ENCODE measurements around the gene CDK18. TPM values are rescaled to one million over a fixed set of nuclear protein-coding genes. Genes with fewer than 3 reads are reported as not detected.
A peak's percentile ranks its signal among the peaks of the same experiment; 100 is the strongest.

CDK18 gene
- total and polyA plus RNA-seq, 2 of the 8 experiments (the other 6 are each of a cell fraction or from before 2014, with no cell fraction given): 31.2 to 44.0 TPM

GRCh38 chr1:205515781-205516253 is 11.3 kb downstream of the CDK18 start:
- no peaks in the 10 kb centered on the region for H3K36me3 ChIP-seq (ENCODE audit: control insufficient read depth in 2 of 4, insufficient read depth in 4 of 4, low read length in 3 of 4)
- no peak overlapping the region for H3K27ac ChIP-seq (ENCODE audit: low read depth, low read length)
- H3K27me3 ChIP-seq (replicated peaks in 1 of 4; ENCODE audit: control insufficient read depth in 3 of 4, extremely low read depth in 1 of 4, insufficient read depth in 3 of 4, low read length in 3 of 4): no peaks in the 10 kb centered on the region
- H3K79me2 ChIP-seq (ENCODE audit: control insufficient read depth in 1 of 2, insufficient read depth in 2 of 2, low read length in 2 of 2): peaks cover 0 to 3% of the 10 kb centered on the region in 2 experiments; a peak in 1 of 4 replicates
- POLR2A ChIA-PET (ENCODE audit: partially characterized antibody): interaction anchor here (0.9 to 3.5 kb wide), 5 partner anchors 8 to 179 kb away, joined by 3 to 16 read pairs (median 3); partner anchors contain the start of gene CDK18
- H2AFZ ChIP-seq (ENCODE audit: low read length): no peak overlapping the region
- peak overlapping the region; percentile 28; the same call in 1 of the 2 replicates for H2BK12ac ChIP-seq (ENCODE audit: low read depth, low read length)
- H3K9me3 ChIP-seq (ENCODE audit: insufficient read depth in 2 of 2, low read depth in 1 of 2, low read length in 1 of 2): no peaks in the 10 kb centered on the region
- no peak overlapping the region for H2BK20ac ChIP-seq (ENCODE audit: low read length)
- H3K9ac ChIP-seq (replicated peaks in 1 of 4; ENCODE audit: extremely low read depth in 1 of 4, low read depth in 3 of 4, low read length in 3 of 4): no peak overlapping the region; a peak in 1 of 7 replicates
- H3K4ac ChIP-seq (replicated peaks; ENCODE audit: insufficient read length, low read depth, low read length): no peak overlapping the region
- 75% methylated on average over 5 of the region's 5 CpGs; no CpG with 5 or more reads in 1 of the 2 experiments for WGBS, 2 experiments (ENCODE audit: extremely low coverage in 1 of 2, insufficient coverage in 1 of 2, insufficient read length in 1 of 2, insufficient replicate concordance in 2 of 2, low coverage in 1 of 2, low lambda C conversion rate in 2 of 2, missing lambda C conversion rate in 1 of 2)
- FAIRE-seq (no peak), DNase-seq (ENCODE audit: low read depth in 1 of 2, low spot score in 2 of 2) (no peak)
- H4K8ac ChIP-seq (ENCODE audit: extremely low read depth, insufficient read depth, low read length): no peak overlapping the region; the same call in 1 of the 2 replicates
- CTCF ChIA-PET (ENCODE audit: partially characterized antibody): interaction anchor here (0.6 to 47.3 kb wide), 7 partner anchors 1 to 245 kb away, joined by 3 to 1626 read pairs (median 4); partner anchors contain the start of gene CDK18
- H4K91ac ChIP-seq (replicated peaks; ENCODE audit: insufficient read length, low read length): peak overlapping the region; percentile 25
- H2BK5ac ChIP-seq (ENCODE audit: low read depth, low read length): peak overlapping the region; percentile 31; the same call in 1 of the 2 replicates
- H3K23ac ChIP-seq (ENCODE audit: insufficient read length): no peak overlapping the region
- H4K20me1 ChIP-seq (replicated peaks in 1 of 2; ENCODE audit: control insufficient read depth in 1 of 2, insufficient read depth in 2 of 2, low read length in 2 of 2): peaks cover 5 to 9% of the 10 kb centered on the region in 2 experiments
- no peak overlapping the region for H2BK120ac ChIP-seq (replicated peaks; ENCODE audit: low read depth, low read length)
- no peak overlapping the region for H3K14ac ChIP-seq (ENCODE audit: insufficient read length)
- peaks cover 24% of the 10 kb centered on the region for H3K79me1 ChIP-seq (ENCODE audit: low read depth, low read length)
- no peak overlapping the region for H3K4me2 ChIP-seq (ENCODE audit: insufficient read depth in 1 of 2, low read depth in 2 of 2, low read length in 2 of 2)
- no peak overlapping the region for H3K56ac ChIP-seq (replicated peaks; ENCODE audit: insufficient read length, low read depth, low read length)
- H2AK5ac ChIP-seq (ENCODE audit: low read depth, low read length): no peak overlapping the region; the same call in 1 of the 2 replicates
- no peak overlapping the region for H3K4me3 ChIP-seq (ENCODE audit: extremely low read depth in 1 of 4, insufficient read depth in 2 of 4, low read depth in 3 of 4, low read length in 4 of 4)
- no peak overlapping the region for H3K18ac ChIP-seq (ENCODE audit: extremely low read depth, low read length)
- H4K5ac ChIP-seq (ENCODE audit: insufficient read length, low read depth, low read length): no peak overlapping the region
- H3K4me1 ChIP-seq (replicated peaks in 1 of 4; ENCODE audit: control insufficient read depth in 3 of 4, insufficient read depth in 4 of 4, low read length in 3 of 4): peaks cover 8 to 31% (median 22%) of the 10 kb centered on the region in 4 experiments
- no peaks in the 10 kb centered on the region for H3K23me2 ChIP-seq (ENCODE audit: low read depth, low read length)
- peak overlapping the region; percentile 49; the same call in 1 of the 2 replicates for H2BK15ac ChIP-seq (ENCODE audit: low read length)
- no peak for TF ChIP-seq KDM1A (IDR thresholded peaks at IDR 0.05; ENCODE audit: borderline replicate concordance, low read length)
- TF ChIP-seq KDM5A (IDR thresholded peaks at IDR 0.05; ENCODE audit: low read length): no peak
- no peak for TF ChIP-seq SIN3A (conservative IDR thresholded peaks at IDR 0.05 in 1 of 2, IDR thresholded peaks at IDR 0.05 in 1 of 2; ENCODE audit: low read depth in 1 of 2, low read length in 2 of 2)
- TF ChIP-seq SP1 (IDR thresholded peaks at IDR 0.05; ENCODE audit: low read depth, low read length): no peak
- TF ChIP-seq ATF3 (IDR thresholded peaks at IDR 0.05; ENCODE audit: insufficient read depth, low read depth, low read length): no peak
- TF ChIP-seq BRCA1 (IDR thresholded peaks at IDR 0.05; ENCODE audit: low read depth, low read length): no peak
- TF ChIP-seq RNF2 (IDR thresholded peaks at IDR 0.05; ENCODE audit: borderline replicate concordance, low read depth, low read length, missing control alignments, poor library complexity, severe bottlenecking): no peak
- TF ChIP-seq CTBP2 (IDR thresholded peaks at IDR 0.05; ENCODE audit: borderline replicate concordance, insufficient read depth, insufficient read length, low read length): no peak
- TF ChIP-seq CBX5 (IDR thresholded peaks at IDR 0.05; ENCODE audit: low read depth, low read length): no peak
